IMR-90 (cell line): ENCODE measurements around the gene LYPD3. TPM values are rescaled to one million over a fixed set of nuclear protein-coding genes. Genes with fewer than 3 reads are reported as not detected.

Experiments
- ATAC-seq: fragments of 200-7000 bp; cut with Tn5 transposase; 2 replicates; pipeline ENCODE4 v1.9.1; 2020; ENCODE audit warnings: low read depth, mild to moderate bottlenecking, moderate library complexity
- BruUV-seq: library from RNA; stranded (reverse); fragments of 400-500 nt; replicated peaks from 2 replicates; lab custom pipeline; 2021; lab: Mats Ljungman, UMichigan
- CTCF ChIA-PET: fragments of 300-600 bp; formaldehyde crosslinking; extraction: SDS; loops from one replicate; lab custom pipeline; 2021; ENCODE audit warnings: antibody characterized with exemption; lab: Yijun Ruan, JAX
- POLR2A ChIA-PET: fragments of 300-600 bp; sonication (Branson Sonifier 250); formaldehyde crosslinking; loops from one replicate; lab custom pipeline; 2022; ENCODE audit warnings: antibody characterized with exemption; ENCODE audit not compliant: unreplicated experiment; lab: Charles Lee
- DNase-seq: peaks from one replicate; pipeline ENCODE4 v3.0.0; 2013
- H2AFZ ChIP-seq: replicated peaks from 2 replicates; pipeline ENCODE3; 2013; ENCODE audit warnings: low read length, mild to moderate bottlenecking; ENCODE audit not compliant: poor library complexity
- H2AK5ac ChIP-seq: 2 replicates; pipeline ENCODE4 v1.6.1; 2013; ENCODE audit warnings: low read depth, low read length, inconsistent platforms
- H2AK9ac ChIP-seq: replicated peaks from 2 replicates; pipeline ENCODE3; 2013; ENCODE audit warnings: mild to moderate bottlenecking, low read depth, low read length, moderate library complexity; ENCODE audit not compliant: poor library complexity
- H2BK120ac ChIP-seq: 2 replicates; pipeline ENCODE4 v1.6.1; 2013; ENCODE audit warnings: low read depth, low read length, inconsistent platforms
- H2BK15ac ChIP-seq: 3 replicates; pipeline ENCODE4 v1.6.1; 2013; ENCODE audit warnings: low read depth, low read length, inconsistent platforms
- H2BK20ac ChIP-seq: 2 replicates; pipeline ENCODE4 v1.6.1; 2013; ENCODE audit warnings: low read depth, mild to moderate bottlenecking, inconsistent platforms, low read length, moderate library complexity
- H2BK5ac ChIP-seq: 2 replicates; pipeline ENCODE4 v1.6.1; 2013; ENCODE audit warnings: mild to moderate bottlenecking, low read depth, low read length, inconsistent platforms; ENCODE audit not compliant: poor library complexity, severe bottlenecking
- H3K14ac ChIP-seq: replicated peaks from 2 replicates; pipeline ENCODE4 v1.6.1; 2013; ENCODE audit warnings: low read depth, low read length, inconsistent platforms
- H3K18ac ChIP-seq: 2 replicates; pipeline ENCODE4 v1.6.1; 2013; ENCODE audit warnings: low read depth, low read length, control low read depth
- H3K23ac ChIP-seq: 2 replicates; pipeline ENCODE4 v1.6.1; 2013; ENCODE audit warnings: low read depth, low read length, inconsistent platforms
- H3K27ac ChIP-seq: 2 replicates; pipeline ENCODE4 v1.5.1; 2013; ENCODE audit warnings: mild to moderate bottlenecking, control low read depth, low read length; ENCODE audit not compliant: insufficient read depth
- H3K27me3 ChIP-seq: 2 replicates; pipeline ENCODE4 v1.6.1; 2013; ENCODE audit warnings: low read length; ENCODE audit not compliant: control insufficient read depth, insufficient read depth
- H3K36me3 ChIP-seq: 2 replicates; pipeline ENCODE4 v1.6.1; 2013; ENCODE audit warnings: low read length, mixed read lengths; ENCODE audit not compliant: control insufficient read depth, insufficient read depth
- H3K4ac ChIP-seq: 2 replicates; pipeline ENCODE4 v1.6.1; 2013; ENCODE audit warnings: low read depth, low read length, inconsistent platforms
- H3K4me1 ChIP-seq: 2 replicates; pipeline ENCODE4 v1.6.1; 2013; ENCODE audit warnings: low read length, mixed read lengths; ENCODE audit not compliant: control insufficient read depth, insufficient read depth
- H3K4me2 ChIP-seq: 2 replicates; pipeline ENCODE4 v1.6.1; 2013; ENCODE audit warnings: low read depth, mild to moderate bottlenecking, control low read depth, low read length, moderate library complexity
- H3K4me3 ChIP-seq: 2 replicates; pipeline ENCODE4 v1.5.1; 2013; ENCODE audit warnings: low read depth, mild to moderate bottlenecking, control low read depth, low read length, moderate library complexity; ENCODE audit not compliant: insufficient read depth
- H3K56ac ChIP-seq: 2 replicates; pipeline ENCODE4 v1.6.1; 2013; ENCODE audit warnings: low read length, inconsistent platforms; ENCODE audit not compliant: insufficient read depth; ENCODE audit errors: extremely low read depth
- H3K79me1 ChIP-seq, 2 experiments: 2 replicates each; pipeline ENCODE4 v1.6.1; 2013; ENCODE audit warnings: low read length in 2 of 2, inconsistent platforms in 1 of 2, low read depth in 1 of 2
- H3K9ac ChIP-seq: 2 replicates; pipeline ENCODE4 v1.6.1; 2013; ENCODE audit warnings: low read depth, low read length, control low read depth
- H3K9me1 ChIP-seq: 2 replicates; pipeline ENCODE4 v1.6.1; 2013; ENCODE audit warnings: low read length, inconsistent platforms; ENCODE audit not compliant: insufficient read depth
- H3K9me3 ChIP-seq: 2 replicates; pipeline ENCODE4 v1.6.1; 2013; ENCODE audit warnings: low read length; ENCODE audit not compliant: control insufficient read depth, insufficient read depth
- H4K20me1 ChIP-seq: 2 replicates; pipeline ENCODE4 v1.6.1; 2013; ENCODE audit warnings: low read length, inconsistent platforms; ENCODE audit not compliant: insufficient read depth
- H4K5ac ChIP-seq: 2 replicates; pipeline ENCODE4 v1.6.1; 2013; ENCODE audit warnings: mild to moderate bottlenecking, low read depth, low read length, control low read depth
- H4K8ac ChIP-seq, 2 experiments: 2 replicates each; pipeline ENCODE4 v1.6.1; 2013; ENCODE audit warnings: low read depth in 2 of 2, low read length in 2 of 2, control low read depth in 1 of 2, inconsistent platforms in 1 of 2
- H4K91ac ChIP-seq: 2 replicates; pipeline ENCODE4 v1.6.1; 2013; ENCODE audit warnings: low read depth, low read length, inconsistent platforms; ENCODE audit not compliant: insufficient read depth
- BHLHE40 ChIP-seq: fragments of 150-350 bp; IDR thresholded peaks from 2 replicates; pipeline ENCODE4 v1.6.1; 2016; ENCODE audit warnings: mild to moderate bottlenecking, low read depth, low read length
- CEBPB ChIP-seq: IDR thresholded peaks from 2 replicates; pipeline ENCODE4 v1.6.1; 2012; ENCODE audit warnings: low read depth, low read length, improper control_type of control experiment
- CHD1 ChIP-seq: IDR thresholded peaks from 2 replicates; pipeline ENCODE4 v1.6.1; 2012; ENCODE audit warnings: low read depth, low read length, improper control_type of control experiment
- CTCF ChIP-seq: conservative IDR thresholded peaks from 2 replicates; pipeline ENCODE4 v1.5.1; 2012; ENCODE audit warnings: mild to moderate bottlenecking, low read depth, low read length, improper control_type of control experiment
- ELK1 ChIP-seq: fragments of 150-350 bp; IDR thresholded peaks from 2 replicates; pipeline ENCODE4 v1.6.1; 2016; ENCODE audit warnings: low read depth, mild to moderate bottlenecking, low read length, moderate library complexity, borderline replicate concordance
- FOS ChIP-seq: fragments of 150-350 bp; IDR thresholded peaks from 2 replicates; pipeline ENCODE4 v1.6.1; 2016; ENCODE audit warnings: low read depth, low read length
- MAFK ChIP-seq: IDR thresholded peaks from 2 replicates; pipeline ENCODE4 v1.6.1; 2012; ENCODE audit warnings: low read depth, low read length, improper control_type of control experiment
- MAZ ChIP-seq: IDR thresholded peaks from 2 replicates; pipeline ENCODE4 v1.6.1; 2012; ENCODE audit warnings: low read depth, mild to moderate bottlenecking, low read length, improper control_type of control experiment, moderate library complexity, borderline replicate concordance
- MXI1 ChIP-seq: IDR thresholded peaks from 2 replicates; pipeline ENCODE4 v1.6.1; 2012; ENCODE audit warnings: low read depth, mild to moderate bottlenecking, low read length, moderate library complexity, borderline replicate concordance
- NFE2L2 ChIP-seq: fragments of 150-350 bp; IDR thresholded peaks from 2 replicates; pipeline ENCODE4 v1.6.1; 2016; ENCODE audit warnings: low read depth, mild to moderate bottlenecking, low read length
- POLR2A ChIP-seq: IDR thresholded peaks from 2 replicates; pipeline ENCODE4 v1.6.1; 2012; ENCODE audit warnings: mild to moderate bottlenecking, low read depth, low read length
- RAD21 ChIP-seq: IDR thresholded peaks from 2 replicates; pipeline ENCODE4 v1.6.1; 2012; ENCODE audit warnings: low read length, improper control_type of control experiment
- RCOR1 ChIP-seq: IDR thresholded peaks from 2 replicates; pipeline ENCODE4 v1.6.1; 2012; ENCODE audit warnings: mild to moderate bottlenecking, low read length, improper control_type of control experiment; ENCODE audit not compliant: insufficient replicate concordance
- RFX5 ChIP-seq: IDR thresholded peaks from 2 replicates; pipeline ENCODE4 v1.8.0; 2012; ENCODE audit warnings: low read depth, mild to moderate bottlenecking, low read length, moderate library complexity
- SMC3 ChIP-seq: fragments of 150-350 bp; IDR thresholded peaks from 2 replicates; pipeline ENCODE4 v1.6.1; 2016; ENCODE audit warnings: low read depth, mild to moderate bottlenecking, antibody characterized with exemption, low read length, moderate library complexity
- USF2 ChIP-seq: fragments of 150-350 bp; IDR thresholded peaks from 2 replicates; pipeline ENCODE4 v1.6.1; 2017; ENCODE audit warnings: mild to moderate bottlenecking, antibody characterized with exemption, low read length, low read depth
- WGBS, 2 experiments: methylation state at CpG; one replicate each; pipeline versions ENCODE4 v1.1.5 to v1.1.7; 2013; ENCODE audit warnings: missing lambda C conversion rate in 2 of 2; ENCODE audit not compliant: insufficient read length in 1 of 2; ENCODE audit errors: extremely low coverage in 2 of 2; 5-methylcytosine and 5-hydroxymethylcytosine counted together
- dilution Hi-C: fragments of 300-500 bp; cut with HindIII; formaldehyde crosslinking; loops from one replicate; pipeline ENCODE4 v1.14.3; 2018; ENCODE audit warnings: low sequenced_read_pairs; ENCODE audit not compliant: unreplicated experiment
- in situ Hi-C: fragments of 300-500 bp; cut with MboI; formaldehyde crosslinking; loops from 3 replicates; pipeline ENCODE4 v1.14.3; 2019; ENCODE audit warnings: low sequenced_read_pairs, inconsistent platforms, mixed read lengths
- intact Hi-C: fragments of 100-400 bp; cut with micrococcal nuclease; formaldehyde crosslinking; loops from 2 replicates; pipeline ENCODE4 v1.10.0; 2022
- polyA plus RNA-seq, 3 experiments: library from polyadenylated mRNA; depleted of rRNA; stranded (reverse); fragments of >200 nt; gene quantifications; 2 replicates each; pipeline ENCODE4 v1.2.3, GENCODE V29; 2012; ENCODE audit warnings: low replicate concordance in 1 of 3
- total RNA-seq: library from RNA; depleted of rRNA; stranded (reverse); fragments of >200 nt; gene quantifications from 2 replicates; pipeline ENCODE4 v1.2.3, GENCODE V29; 2012

The LYPD3 gene
- total and polyA plus RNA-seq, 2 of the 4 experiments (the other 2 are of a cell fraction) = 0.18 to 1.1 TPM

- BruUV-seq = no TSS peak
- H3K4ac ChIP-seq = peak overlapping the region; percentile 83
- peaks cover 7% of the 10 kb centered on the region for H3K36me3 ChIP-seq
- no peak overlapping the region for H3K27ac ChIP-seq
- H4K8ac ChIP-seq = peak overlapping the region in 1 of 2 experiments; percentile 83; a peak in 1 of 4 replicates
- TF ChIP-seq NFE2L2 (no peak), RAD21 (no peak), RFX5 (no peak), USF2 (no peak), SMC3 (no peak), CTCF (no peak), MAZ (no peak), BHLHE40 (no peak), MXI1 (no peak), MAFK (no peak), FOS (no peak), CEBPB (no peak), CHD1 (no peak), ELK1 (no peak), RCOR1 (no peak), POLR2A (no peak)
- no peaks in the 10 kb centered on the region for H3K27me3 ChIP-seq
- H3K56ac ChIP-seq = no peak overlapping the region
- no peak for ATAC-seq
- intact Hi-C loops = no loop called here
- no peaks in the 10 kb centered on the region for H3K9me3 ChIP-seq
- H3K4me2 ChIP-seq = no peak overlapping the region
- H2AK5ac ChIP-seq = peak overlapping the region; percentile 95
- dilution Hi-C loops = no loop called here
- no peak overlapping the region for H2BK5ac ChIP-seq
- ChIA-PET CTCF (no interaction called here), POLR2A (no interaction called here)
- H2BK15ac ChIP-seq = peak overlapping the region; percentile 97; the same call in 2 of the 3 replicates
- DNase-seq = no peak
- H3K9me1 ChIP-seq = peaks cover 13% of the 10 kb centered on the region
- no peaks in the 10 kb centered on the region; a peak in 1 of 4 replicates for H3K79me1 ChIP-seq
- peak overlapping the region; percentile 16 for H2AK9ac ChIP-seq
- no peak overlapping the region for H2AFZ ChIP-seq
- no peak overlapping the region for H3K18ac ChIP-seq
- no peak overlapping the region for H3K9ac ChIP-seq
- peaks cover 3% of the 10 kb centered on the region for H4K20me1 ChIP-seq
- peak overlapping the region; percentile 95 for H2BK20ac ChIP-seq
- no peak overlapping the region for H4K5ac ChIP-seq
- H2BK120ac ChIP-seq = peak overlapping the region; percentile 77
- H3K4me3 ChIP-seq = no peak overlapping the region
- 0 out of 2 replicates have a peak overlapping the region, but pooled peaks have one; percentile 79 for H3K14ac ChIP-seq
- in situ Hi-C loops = no loop called here
- peaks cover 9% of the 10 kb centered on the region for H3K4me1 ChIP-seq
- H3K23ac ChIP-seq = peak overlapping the region; percentile 77
- H4K91ac ChIP-seq = peak overlapping the region; percentile 85; the same call in 1 of the 2 replicates
- WGBS, 2 experiments = no CpG with 5 or more reads among the region's 3 CpGs
These were observed 12.9 kb upstream of the LYPD3 start for GRCh38 chr19:43478323-43478722.
